HepG2 (cell line): ENCODE results near the gene CDX1. TPM values are rescaled to one million over a fixed set of nuclear protein-coding genes. Genes with fewer than 3 reads are reported as not detected.

Source experiments
- FLYWCH1 ChIP-seq: sonication (generic); formaldehyde crosslinking; IDR thresholded peaks from 2 replicates; pipeline ENCODE4 v1.8.1; 2023; ENCODE audit warnings: mild to moderate bottlenecking, missing genetic modification reagents
- KDM4B ChIP-seq: sonication (generic); formaldehyde crosslinking; IDR thresholded peaks from 2 replicates; pipeline ENCODE4 v1.4.0; 2020; ENCODE audit warnings: missing genetic modification reagents
- MATR3 ChIP-seq: sonication (generic); formaldehyde crosslinking; IDR thresholded peaks from 2 replicates; pipeline ENCODE4 v1.4.0; 2020; ENCODE audit warnings: missing genetic modification reagents
- MBD4 ChIP-seq: IDR thresholded peaks from 2 replicates; pipeline ENCODE4 v1.6.1; 2012; ENCODE audit warnings: low read length, inconsistent platforms, borderline replicate concordance
- NCOA2 ChIP-seq: sonication (generic); formaldehyde crosslinking; IDR thresholded peaks from 2 replicates; pipeline ENCODE4 v1.8.0; 2022; ENCODE audit warnings: inconsistent platforms
- ONECUT2 ChIP-seq: sonication (generic); formaldehyde crosslinking; IDR thresholded peaks from 2 replicates; pipeline ENCODE4 v1.4.0; 2020; ENCODE audit warnings: missing genetic modification reagents
- PHF21A ChIP-seq: sonication (generic); formaldehyde crosslinking; IDR thresholded peaks from 2 replicates; pipeline ENCODE4 v1.5.0; 2020; ENCODE audit warnings: mild to moderate bottlenecking, missing genetic modification reagents
- RAD21 ChIP-seq: fragments of 450-650 bp; formaldehyde crosslinking; IDR thresholded peaks from 2 replicates; pipeline ENCODE4 v1.5.0; 2020; ENCODE audit warnings: mild to moderate bottlenecking
- SALL1 ChIP-seq: sonication (generic); formaldehyde crosslinking; IDR thresholded peaks from 2 replicates; pipeline ENCODE4 v1.8.0; 2022; ENCODE audit warnings: mild to moderate bottlenecking, missing genetic modification reagents
- SP140L ChIP-seq: sonication (generic); formaldehyde crosslinking; IDR thresholded peaks from 2 replicates; pipeline ENCODE4 v1.4.0; 2020; ENCODE audit warnings: missing genetic modification reagents, borderline replicate concordance
- TARDBP ChIP-seq: sonication (generic); formaldehyde crosslinking; IDR thresholded peaks from 2 replicates; pipeline ENCODE4 v1.8.0; 2022; ENCODE audit warnings: mild to moderate bottlenecking, missing genetic modification reagents
- ZFP36L2 ChIP-seq: sonication (generic); formaldehyde crosslinking; IDR thresholded peaks from 2 replicates; pipeline ENCODE4 v1.4.0; 2020; ENCODE audit warnings: missing genetic modification reagents
- ZMYM2 ChIP-seq: sonication (generic); formaldehyde crosslinking; IDR thresholded peaks from 2 replicates; pipeline ENCODE4 v1.8.0; 2022; ENCODE audit warnings: mild to moderate bottlenecking, missing genetic modification reagents
- ZNF570 ChIP-seq: sonication (generic); formaldehyde crosslinking; IDR thresholded peaks from 2 replicates; pipeline ENCODE4 v1.4.0; 2020; ENCODE audit warnings: mild to moderate bottlenecking, missing genetic modification reagents, borderline replicate concordance
- ZNF615 ChIP-seq: sonication (generic); formaldehyde crosslinking; IDR thresholded peaks from 2 replicates; pipeline ENCODE4 v1.5.0; 2020; ENCODE audit warnings: mild to moderate bottlenecking, missing genetic modification reagents, borderline replicate concordance
- ZNF816 ChIP-seq: sonication (generic); formaldehyde crosslinking; IDR thresholded peaks from 2 replicates; pipeline ENCODE4 v1.8.0; 2022; ENCODE audit warnings: missing genetic modification reagents, mild to moderate bottlenecking, borderline replicate concordance
- polyA plus RNA-seq, 8 experiments: library from polyadenylated mRNA; depleted of rRNA in 3 of 8; stranded (reverse) in 7 of 8; unstranded in 1 of 8; fragments of >200 nt; fragmentation: Illumina TruSeq in 4 of 8; extraction: Trizol in 4 of 8; gene quantifications; 2 replicates each; pipeline versions ENCODE4 v1.2.1 to v1.2.3, GENCODE V29; 2011 to 2016; ENCODE audit warnings: low read depth in 4 of 8, missing spikeins in 1 of 8, mixed read lengths in 1 of 8; ENCODE audit not compliant: insufficient read depth in 1 of 8
- total RNA-seq, 5 experiments: library from RNA; depleted of rRNA; stranded (reverse); fragments of >200 nt; fragmentation: Illumina TruSeq; extraction: Trizol; gene quantifications; 2 replicates each; pipeline ENCODE4 v1.2.3, GENCODE V29; 2016; ENCODE audit warnings: low read depth in 1 of 5
- TF ChIP-seq, protein P1 (sequence below): sonication (generic); formaldehyde crosslinking; IDR thresholded peaks from 2 replicates; pipeline ENCODE4 v1.8.1; 2023; ENCODE audit warnings: mild to moderate bottlenecking, moderate library complexity, missing genetic modification reagents
- TF ChIP-seq, protein P2 (sequence below): sonication (generic); formaldehyde crosslinking; conservative IDR thresholded peaks from 2 replicates; pipeline ENCODE4 v1.4.0; 2020; ENCODE audit warnings: mild to moderate bottlenecking, missing genetic modification reagents, moderate library complexity
- TF ChIP-seq, protein P3 (sequence below): sonication (generic); formaldehyde crosslinking; conservative IDR thresholded peaks from 2 replicates; pipeline ENCODE4 v1.8.0; 2022; ENCODE audit warnings: low read depth, missing genetic modification reagents
- TF ChIP-seq, protein P4 (sequence below), 2 experiments: sonication (generic) in 1 of 2; formaldehyde crosslinking in 1 of 2; IDR thresholded peaks; 2 replicates each; pipeline versions ENCODE4 v1.4.0 to v1.6.1; 2016 to 2020; ENCODE audit warnings: borderline replicate concordance in 1 of 2, low read depth in 1 of 2, mild to moderate bottlenecking in 1 of 2, missing genetic modification reagents in 1 of 2

Gene CDX1
- total and polyA plus RNA-seq, 2 of the 13 experiments (the other 11 are each of a cell fraction or from before 2014, with no cell fraction given): not detected

DNA sequence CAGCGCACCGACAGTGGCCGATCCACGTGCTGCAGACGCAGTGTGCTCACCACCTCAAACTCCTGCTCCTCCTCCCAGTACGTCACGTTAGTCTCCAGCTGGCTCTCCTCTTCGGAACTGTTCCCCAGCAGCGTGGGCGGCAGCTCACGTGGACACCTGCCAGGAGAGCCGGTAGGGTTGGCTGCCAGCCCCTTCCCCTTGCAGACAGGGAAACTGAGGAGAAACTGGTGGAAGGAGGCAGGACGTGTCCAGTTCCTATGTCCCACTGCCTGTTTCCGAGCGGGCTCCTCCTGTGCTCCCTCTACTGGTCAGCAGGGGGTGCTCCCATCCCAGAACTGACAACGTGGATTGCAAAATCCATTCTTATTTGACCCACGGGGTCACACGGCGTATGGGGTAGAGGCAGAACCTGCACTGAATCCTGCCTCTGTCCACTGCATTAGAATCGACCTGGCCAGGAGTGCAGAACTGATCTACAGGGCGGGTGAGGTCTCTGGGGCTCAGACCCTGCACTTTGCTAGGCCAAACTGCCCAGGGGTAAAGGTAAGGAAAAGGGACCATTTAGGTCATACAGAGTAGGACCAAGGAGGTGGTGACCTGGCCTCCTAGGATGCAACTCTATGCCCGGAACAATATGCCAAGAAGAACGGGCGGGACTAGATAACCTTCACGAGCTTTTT, 36.6 kb upstream of the CDX1 start (continued):
- TF ChIP-seq, protein P1, sequence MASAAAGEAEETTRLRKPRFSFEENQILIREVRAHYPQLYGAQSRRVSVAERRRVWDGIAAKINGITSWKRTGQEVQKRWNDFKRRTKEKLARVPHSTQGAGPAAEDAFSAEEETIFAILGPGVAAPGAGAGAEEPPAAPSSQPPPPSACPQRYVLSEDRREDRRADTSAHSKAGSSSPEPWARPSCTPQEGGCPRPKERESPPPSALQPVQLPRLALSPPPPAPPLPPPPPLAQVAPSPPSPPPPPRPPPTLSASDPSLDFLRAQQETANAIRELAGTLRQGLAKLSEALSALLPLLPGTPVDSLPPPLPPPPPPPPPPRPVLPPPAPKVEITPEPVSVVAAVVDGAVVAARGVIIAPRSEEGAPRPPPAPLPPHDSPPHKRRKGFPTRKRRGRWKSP (CRISPR knock-in tag): no peak
- TF ChIP-seq NCOA2: peak; percentile 28; the same call in 1 of the 2 replicates
- no peak for TF ChIP-seq FLYWCH1 (CRISPR knock-in tag)
- TF ChIP-seq, protein P2, sequence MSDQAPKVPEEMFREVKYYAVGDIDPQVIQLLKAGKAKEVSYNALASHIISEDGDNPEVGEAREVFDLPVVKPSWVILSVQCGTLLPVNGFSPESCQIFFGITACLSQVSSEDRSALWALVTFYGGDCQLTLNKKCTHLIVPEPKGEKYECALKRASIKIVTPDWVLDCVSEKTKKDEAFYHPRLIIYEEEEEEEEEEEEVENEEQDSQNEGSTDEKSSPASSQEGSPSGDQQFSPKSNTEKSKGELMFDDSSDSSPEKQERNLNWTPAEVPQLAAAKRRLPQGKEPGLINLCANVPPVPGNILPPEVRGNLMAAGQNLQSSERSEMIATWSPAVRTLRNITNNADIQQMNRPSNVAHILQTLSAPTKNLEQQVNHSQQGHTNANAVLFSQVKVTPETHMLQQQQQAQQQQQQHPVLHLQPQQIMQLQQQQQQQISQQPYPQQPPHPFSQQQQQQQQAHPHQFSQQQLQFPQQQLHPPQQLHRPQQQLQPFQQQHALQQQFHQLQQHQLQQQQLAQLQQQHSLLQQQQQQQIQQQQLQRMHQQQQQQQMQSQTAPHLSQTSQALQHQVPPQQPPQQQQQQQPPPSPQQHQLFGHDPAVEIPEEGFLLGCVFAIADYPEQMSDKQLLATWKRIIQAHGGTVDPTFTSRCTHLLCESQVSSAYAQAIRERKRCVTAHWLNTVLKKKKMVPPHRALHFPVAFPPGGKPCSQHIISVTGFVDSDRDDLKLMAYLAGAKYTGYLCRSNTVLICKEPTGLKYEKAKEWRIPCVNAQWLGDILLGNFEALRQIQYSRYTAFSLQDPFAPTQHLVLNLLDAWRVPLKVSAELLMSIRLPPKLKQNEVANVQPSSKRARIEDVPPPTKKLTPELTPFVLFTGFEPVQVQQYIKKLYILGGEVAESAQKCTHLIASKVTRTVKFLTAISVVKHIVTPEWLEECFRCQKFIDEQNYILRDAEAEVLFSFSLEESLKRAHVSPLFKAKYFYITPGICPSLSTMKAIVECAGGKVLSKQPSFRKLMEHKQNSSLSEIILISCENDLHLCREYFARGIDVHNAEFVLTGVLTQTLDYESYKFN (CRISPR knock-in tag): no peak; the same call in 1 of the 2 replicates
- TF ChIP-seq, protein P3, sequence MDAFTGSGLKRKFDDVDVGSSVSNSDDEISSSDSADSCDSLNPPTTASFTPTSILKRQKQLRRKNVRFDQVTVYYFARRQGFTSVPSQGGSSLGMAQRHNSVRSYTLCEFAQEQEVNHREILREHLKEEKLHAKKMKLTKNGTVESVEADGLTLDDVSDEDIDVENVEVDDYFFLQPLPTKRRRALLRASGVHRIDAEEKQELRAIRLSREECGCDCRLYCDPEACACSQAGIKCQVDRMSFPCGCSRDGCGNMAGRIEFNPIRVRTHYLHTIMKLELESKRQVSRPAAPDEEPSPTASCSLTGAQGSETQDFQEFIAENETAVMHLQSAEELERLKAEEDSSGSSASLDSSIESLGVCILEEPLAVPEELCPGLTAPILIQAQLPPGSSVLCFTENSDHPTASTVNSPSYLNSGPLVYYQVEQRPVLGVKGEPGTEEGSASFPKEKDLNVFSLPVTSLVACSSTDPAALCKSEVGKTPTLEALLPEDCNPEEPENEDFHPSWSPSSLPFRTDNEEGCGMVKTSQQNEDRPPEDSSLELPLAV (CRISPR knock-in tag): no peak
- no peak for TF ChIP-seq ZMYM2 (CRISPR knock-in tag)
- TF ChIP-seq MATR3: no peak
- no peak for TF ChIP-seq KDM4B (CRISPR knock-in tag)
- no peak for TF ChIP-seq MBD4
- peak; percentile 82 for TF ChIP-seq SALL1 (CRISPR knock-in tag)
- TF ChIP-seq ZFP36L2 (CRISPR knock-in tag): no peak
- TF ChIP-seq SP140L (CRISPR knock-in tag): 0 out of 2 replicates have a peak, but pooled peaks have one; percentile 40
- TF ChIP-seq, protein P4, sequence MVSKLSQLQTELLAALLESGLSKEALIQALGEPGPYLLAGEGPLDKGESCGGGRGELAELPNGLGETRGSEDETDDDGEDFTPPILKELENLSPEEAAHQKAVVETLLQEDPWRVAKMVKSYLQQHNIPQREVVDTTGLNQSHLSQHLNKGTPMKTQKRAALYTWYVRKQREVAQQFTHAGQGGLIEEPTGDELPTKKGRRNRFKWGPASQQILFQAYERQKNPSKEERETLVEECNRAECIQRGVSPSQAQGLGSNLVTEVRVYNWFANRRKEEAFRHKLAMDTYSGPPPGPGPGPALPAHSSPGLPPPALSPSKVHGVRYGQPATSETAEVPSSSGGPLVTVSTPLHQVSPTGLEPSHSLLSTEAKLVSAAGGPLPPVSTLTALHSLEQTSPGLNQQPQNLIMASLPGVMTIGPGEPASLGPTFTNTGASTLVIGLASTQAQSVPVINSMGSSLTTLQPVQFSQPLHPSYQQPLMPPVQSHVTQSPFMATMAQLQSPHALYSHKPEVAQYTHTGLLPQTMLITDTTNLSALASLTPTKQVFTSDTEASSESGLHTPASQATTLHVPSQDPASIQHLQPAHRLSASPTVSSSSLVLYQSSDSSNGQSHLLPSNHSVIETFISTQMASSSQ (IDR thresholded peaks at IDR 0.05; ENCODE audit: low read depth): no peak
- TF ChIP-seq, protein P4 (CRISPR knock-in tag; IDR thresholded peaks at IDR 0.05; ENCODE audit: borderline replicate concordance): 0 out of 2 replicates have a peak, but pooled peaks have one; percentile 36
- TF ChIP-seq ZNF615 (CRISPR knock-in tag): no peak
- no peak for TF ChIP-seq ZNF816
- TF ChIP-seq ONECUT2: no peak
- peak; percentile 98 for TF ChIP-seq RAD21
- TF ChIP-seq ZNF570 (CRISPR knock-in tag): no peak
- no peak for TF ChIP-seq PHF21A
- TF ChIP-seq TARDBP: peak; percentile 41; the same call in 1 of the 2 replicates
